ENCODE results near the gene SLC11A1. TPM values are rescaled to one million over a fixed set of nuclear protein-coding genes. Genes with fewer than 3 reads are reported as not detected.

Gene SLC11A1
- total and polyA plus RNA-seq, 2 experiments from 2014 or later: 0.31 TPM; not detected in 1

DNA sequence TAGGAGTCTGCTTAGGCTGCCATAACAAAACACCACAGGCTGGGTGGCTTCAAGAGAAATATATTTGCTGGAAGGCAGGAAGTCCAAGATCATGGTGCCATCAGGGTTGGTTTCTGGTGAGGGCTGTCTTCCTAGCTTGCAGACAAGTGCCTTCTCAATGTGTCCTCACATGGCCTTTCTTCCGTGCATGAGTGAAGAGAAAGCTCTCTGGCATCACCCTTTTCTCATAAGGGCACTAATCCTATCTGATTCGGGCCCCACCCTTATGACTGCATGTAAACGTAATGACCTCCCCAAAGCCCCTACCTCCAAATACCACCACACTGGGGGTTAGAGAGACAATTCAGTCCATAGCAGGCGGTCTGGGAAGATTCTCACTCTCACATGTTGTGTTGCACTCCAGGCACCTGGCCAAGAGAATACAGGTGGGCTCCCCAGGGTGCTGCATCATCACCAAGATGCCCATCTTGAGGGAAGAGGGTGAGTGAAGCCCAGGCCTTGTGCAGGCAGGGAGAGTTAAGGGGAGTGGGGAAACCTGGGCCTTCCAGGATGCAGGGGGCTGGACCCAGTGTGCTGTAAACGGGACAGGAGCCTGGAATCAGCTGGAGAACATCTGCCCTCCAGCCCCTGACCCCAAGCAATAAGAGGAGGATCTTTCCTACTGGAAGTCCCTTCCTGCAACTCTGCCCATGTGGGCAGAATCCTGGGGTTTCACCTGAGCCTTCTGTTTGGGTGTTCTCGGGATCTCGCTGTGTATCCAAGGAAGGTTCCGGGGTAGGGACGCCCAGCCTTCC lies 15.3 kb upstream of the SLC11A1 start:
- TF ChIP-seq, protein P1, sequence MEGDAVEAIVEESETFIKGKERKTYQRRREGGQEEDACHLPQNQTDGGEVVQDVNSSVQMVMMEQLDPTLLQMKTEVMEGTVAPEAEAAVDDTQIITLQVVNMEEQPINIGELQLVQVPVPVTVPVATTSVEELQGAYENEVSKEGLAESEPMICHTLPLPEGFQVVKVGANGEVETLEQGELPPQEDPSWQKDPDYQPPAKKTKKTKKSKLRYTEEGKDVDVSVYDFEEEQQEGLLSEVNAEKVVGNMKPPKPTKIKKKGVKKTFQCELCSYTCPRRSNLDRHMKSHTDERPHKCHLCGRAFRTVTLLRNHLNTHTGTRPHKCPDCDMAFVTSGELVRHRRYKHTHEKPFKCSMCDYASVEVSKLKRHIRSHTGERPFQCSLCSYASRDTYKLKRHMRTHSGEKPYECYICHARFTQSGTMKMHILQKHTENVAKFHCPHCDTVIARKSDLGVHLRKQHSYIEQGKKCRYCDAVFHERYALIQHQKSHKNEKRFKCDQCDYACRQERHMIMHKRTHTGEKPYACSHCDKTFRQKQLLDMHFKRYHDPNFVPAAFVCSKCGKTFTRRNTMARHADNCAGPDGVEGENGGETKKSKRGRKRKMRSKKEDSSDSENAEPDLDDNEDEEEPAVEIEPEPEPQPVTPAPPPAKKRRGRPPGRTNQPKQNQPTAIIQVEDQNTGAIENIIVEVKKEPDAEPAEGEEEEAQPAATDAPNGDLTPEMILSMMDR (conservative IDR thresholded peaks at IDR 0.05; ENCODE audit: low read depth in 2 of 2): no peak
- no peak for TF ChIP-seq NANOG (IDR thresholded peaks at IDR 0.05; ENCODE audit: borderline replicate concordance)
- TF ChIP-seq CREB1 (CRISPR knock-in tag; IDR thresholded peaks at IDR 0.05; ENCODE audit: low read depth): no peak
- no peak for TF ChIP-seq JUNB (IDR thresholded peaks at IDR 0.05; ENCODE audit: unreplicated experiment)
- TF ChIP-seq EZH2phosphoT487 (IDR thresholded peaks at IDR 0.05; ENCODE audit: unreplicated experiment): no peak
- TF ChIP-seq ZNF114 (CRISPR knock-in tag; IDR thresholded peaks at IDR 0.05): no peak
- TF ChIP-seq EZH2 (IDR thresholded peaks at IDR 0.05; ENCODE audit: low read depth, unreplicated experiment): no peak
- peak overlapping the region; percentile 97 for H2AFZ ChIP-seq
- DNase-seq (ENCODE audit: low spot score) (no peak), ATAC-seq (no peak)
- peak overlapping the region; percentile 96 for H3K4me2 ChIP-seq
- H3K4me1 ChIP-seq (ENCODE audit: insufficient read depth): no peaks in the 10 kb centered on the region
- Mint-ChIP-seq H3K36me3 (ENCODE audit: low read depth) (no peaks in the 10 kb centered on the region), H3K4me1 (peaks cover 4% of the 10 kb centered on the region; the same call in 2 of the 3 replicates), H3K27ac (no peak overlapping the region), H3K4me3 (peak overlapping the region; percentile 77), H3K9me3 (no peaks in the 10 kb centered on the region), H3K27me3 (ENCODE audit: insufficient read depth, low read depth, poor library complexity) (peaks cover 24% of the 10 kb centered on the region)
- H3K27ac ChIP-seq (ENCODE audit: low read depth): 0 out of 2 replicates have a peak overlapping the region, but pooled peaks have one; percentile 72
- no peaks in the 10 kb centered on the region for H3K79me2 ChIP-seq (replicated peaks; ENCODE audit: insufficient read depth)
- H4K20me1 ChIP-seq (replicated peaks; ENCODE audit: insufficient read depth): no peaks in the 10 kb centered on the region
- H3K36me3 ChIP-seq (ENCODE audit: insufficient read depth): no peaks in the 10 kb centered on the region
- H3K27me3 ChIP-seq (ENCODE audit: insufficient read depth): no peaks in the 10 kb centered on the region
- peaks cover 8% of the 10 kb centered on the region; the same call in 1 of the 2 replicates for H3F3A ChIP-seq (replicated peaks; ENCODE audit: low read depth)
- H3K9me2 ChIP-seq (ENCODE audit: insufficient read depth): no peaks in the 10 kb centered on the region
- H3K4me3 ChIP-seq: peak overlapping the region; percentile 85

DNA sequence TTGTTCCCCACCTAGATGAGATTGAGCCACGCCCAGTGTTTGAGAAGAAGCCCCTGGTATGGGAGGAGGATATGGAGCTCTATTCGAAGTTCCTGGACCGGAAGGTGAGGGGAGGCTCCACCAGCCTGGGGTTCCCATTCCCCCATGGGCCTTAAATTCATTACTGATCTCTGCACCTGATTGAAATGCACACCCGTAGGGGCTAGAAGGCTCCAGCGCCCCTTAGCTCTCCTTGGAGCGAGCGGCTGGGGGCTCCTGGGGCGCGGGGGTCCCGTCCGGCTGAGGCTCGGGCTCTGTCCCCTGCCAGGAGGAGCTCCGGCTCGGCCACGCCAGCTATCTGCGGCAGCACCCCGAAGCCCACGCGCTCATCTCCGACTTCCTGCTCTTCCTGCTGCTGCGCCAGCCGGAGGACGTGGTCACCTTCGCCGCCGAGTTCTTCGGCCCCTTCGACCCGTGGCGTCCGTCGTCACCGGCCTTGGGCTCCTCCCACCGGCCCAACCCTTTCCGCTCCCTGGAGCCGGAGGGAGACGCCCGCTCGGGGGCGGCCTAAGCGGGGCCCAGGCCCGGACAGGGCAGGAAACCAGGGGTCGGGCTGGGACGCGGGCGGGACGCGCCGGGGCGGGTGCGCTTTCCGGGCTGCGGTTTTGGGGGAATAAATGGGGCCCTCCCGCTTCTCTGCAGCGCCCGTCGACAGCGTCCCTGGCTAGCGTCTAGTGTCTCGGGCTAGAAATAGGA lies 14.5 kb upstream of the SLC11A1 start:
- no peaks in the 10 kb centered on the region for H3K36me3 Mint-ChIP-seq (ENCODE audit: low read depth)
- Histone ChIP-seq H3K27me3 (ENCODE audit: insufficient read depth) (no peaks in the 10 kb centered on the region), H3K4me1 (ENCODE audit: insufficient read depth) (no peaks in the 10 kb centered on the region), H3K27ac (ENCODE audit: low read depth) (peak overlapping the region; percentile 72; the same call in 1 of the 2 replicates), H3K4me3 (peak overlapping the region; percentile 85), H4K20me1 (replicated peaks; ENCODE audit: insufficient read depth) (no peaks in the 10 kb centered on the region), H3K9me2 (ENCODE audit: insufficient read depth) (no peaks in the 10 kb centered on the region), H2AFZ (peak overlapping the region; percentile 97), H3K79me2 (replicated peaks; ENCODE audit: insufficient read depth) (no peaks in the 10 kb centered on the region), H3K36me3 (ENCODE audit: insufficient read depth) (no peaks in the 10 kb centered on the region), H3K4me2 (peak overlapping the region; percentile 96), H3F3A (replicated peaks; ENCODE audit: low read depth) (peaks cover 8% of the 10 kb centered on the region; the same call in 1 of the 2 replicates)
- H3K27ac Mint-ChIP-seq: no peak overlapping the region
- ATAC-seq: peak; percentile 96
- peaks cover 23% of the 10 kb centered on the region for H3K27me3 Mint-ChIP-seq (ENCODE audit: insufficient read depth, low read depth, poor library complexity)
- H3K4me1 Mint-ChIP-seq: peaks cover 4% of the 10 kb centered on the region; the same call in 2 of the 3 replicates
- H3K9me3 Mint-ChIP-seq: no peaks in the 10 kb centered on the region
- H3K4me3 Mint-ChIP-seq: peak overlapping the region; percentile 77
- peak; percentile 93 for DNase-seq (ENCODE audit: low spot score)
- TF ChIP-seq EZH2 (IDR thresholded peaks at IDR 0.05; ENCODE audit: low read depth, unreplicated experiment) (no peak), JUNB (IDR thresholded peaks at IDR 0.05; ENCODE audit: unreplicated experiment) (no peak), REST (IDR thresholded peaks at IDR 0.05; ENCODE audit: unreplicated experiment) (no peak), ETS1 (IDR thresholded peaks at IDR 0.05) (peak; percentile 64), EZH2phosphoT487 (IDR thresholded peaks at IDR 0.05; ENCODE audit: unreplicated experiment) (no peak), ZNF114 (CRISPR knock-in tag; IDR thresholded peaks at IDR 0.05) (no peak), POLR2AphosphoS5 (IDR thresholded peaks at IDR 0.05; ENCODE audit: low read depth) (peak; percentile 99), STAT1 (IDR thresholded peaks at IDR 0.05; ENCODE audit: unreplicated experiment) (no peak), ZNF331 (CRISPR knock-in tag; IDR thresholded peaks at IDR 0.05; ENCODE audit: low read depth) (no peak), NANOG (IDR thresholded peaks at IDR 0.05; ENCODE audit: borderline replicate concordance) (no peak), CREB1 (CRISPR knock-in tag; IDR thresholded peaks at IDR 0.05; ENCODE audit: low read depth) (peak; percentile 57)
- TF ChIP-seq, protein P1 (conservative IDR thresholded peaks at IDR 0.05; ENCODE audit: low read depth in 2 of 2): no peak

Measured in GM23338 (cell line).